Right atrium auricular region (tissue), 2 donors: ENCODE data around the gene TFDP2. TPM values are rescaled to one million over a fixed set of nuclear protein-coding genes. Genes with fewer than 3 reads are reported as not detected.
"Not testable (repeated sequence)": the region's sequence is repeated elsewhere in the genome, so short reads cannot be mapped to it uniquely, and the experiment has no call there.

Source experiments
- DNase-seq: peaks from one replicate; pipeline ENCODE4 v3.0.0-alpha.2; 2019; ENCODE audit warnings: low spot score
- H3K27ac ChIP-seq, 2 donors: fragments of 200-600 bp; sonication (generic); 1 replicate in 1 of 2; 2 replicates in 1 of 2; pipeline ENCODE4 v1.5.1; 2016 to 2019
- H3K27me3 ChIP-seq, 2 donors: fragments of 200-600 bp; sonication (generic); one replicate each; pipeline versions ENCODE4 v1.5.1 to v1.6.0; 2017 to 2019
- H3K36me3 ChIP-seq: fragments of 200-600 bp; sonication (generic); one replicate; pipeline ENCODE4 v1.5.1; 2016
- H3K4me1 ChIP-seq, 2 donors: fragments of 200-600 bp; sonication (generic); one replicate each; pipeline versions ENCODE4 v1.5.1 to v1.6.0; 2017 to 2019
- H3K4me3 ChIP-seq, 2 donors: fragments of 200-600 bp; sonication (generic); 1 replicate in 1 of 2; 2 replicates in 1 of 2; pipeline ENCODE4 v1.5.1; 2017 to 2019; ENCODE audit warnings: mild to moderate bottlenecking in 1 of 2, moderate library complexity in 1 of 2
- H3K9me3 ChIP-seq, 2 donors: fragments of 200-600 bp; sonication (generic); one replicate each; pipeline ENCODE4 v1.5.1; 2019
- total RNA-seq, 2 donors: library from RNA; depleted of rRNA; stranded (reverse); fragments of >200 nt; gene quantifications; one replicate each; pipeline ENCODE4 v1.1.0, GENCODE V29; 2016
- TF ChIP-seq, protein P1 (sequence below), 2 donors: fragments of 200-600 bp; sonication (generic); IDR thresholded peaks; one replicate each; pipeline ENCODE4 v1.5.1; 2019; ENCODE audit warnings: antibody characterized with exemption in 2 of 2

Gene TFDP2
- total RNA-seq, 2 donors from 2014 or later: 30.2 to 59.3 TPM

GRCh38 chr3:142151240-142151639, 1.9 kb upstream of the TFDP2 start:
- DNase-seq: no peak
- Histone ChIP-seq H3K4me1 (peaks cover 0 to 4% of the 10 kb centered on the region in 2 donors), H3K27ac (no peak overlapping the region), H3K36me3 (no peaks in the 10 kb centered on the region), H3K27me3 (no peaks in the 10 kb centered on the region), H3K4me3 (no peak overlapping the region), H3K9me3 (no peaks in the 10 kb centered on the region)
- TF ChIP-seq, protein P1, sequence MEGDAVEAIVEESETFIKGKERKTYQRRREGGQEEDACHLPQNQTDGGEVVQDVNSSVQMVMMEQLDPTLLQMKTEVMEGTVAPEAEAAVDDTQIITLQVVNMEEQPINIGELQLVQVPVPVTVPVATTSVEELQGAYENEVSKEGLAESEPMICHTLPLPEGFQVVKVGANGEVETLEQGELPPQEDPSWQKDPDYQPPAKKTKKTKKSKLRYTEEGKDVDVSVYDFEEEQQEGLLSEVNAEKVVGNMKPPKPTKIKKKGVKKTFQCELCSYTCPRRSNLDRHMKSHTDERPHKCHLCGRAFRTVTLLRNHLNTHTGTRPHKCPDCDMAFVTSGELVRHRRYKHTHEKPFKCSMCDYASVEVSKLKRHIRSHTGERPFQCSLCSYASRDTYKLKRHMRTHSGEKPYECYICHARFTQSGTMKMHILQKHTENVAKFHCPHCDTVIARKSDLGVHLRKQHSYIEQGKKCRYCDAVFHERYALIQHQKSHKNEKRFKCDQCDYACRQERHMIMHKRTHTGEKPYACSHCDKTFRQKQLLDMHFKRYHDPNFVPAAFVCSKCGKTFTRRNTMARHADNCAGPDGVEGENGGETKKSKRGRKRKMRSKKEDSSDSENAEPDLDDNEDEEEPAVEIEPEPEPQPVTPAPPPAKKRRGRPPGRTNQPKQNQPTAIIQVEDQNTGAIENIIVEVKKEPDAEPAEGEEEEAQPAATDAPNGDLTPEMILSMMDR (IDR thresholded peaks at IDR 0.05): no peak

DNA sequence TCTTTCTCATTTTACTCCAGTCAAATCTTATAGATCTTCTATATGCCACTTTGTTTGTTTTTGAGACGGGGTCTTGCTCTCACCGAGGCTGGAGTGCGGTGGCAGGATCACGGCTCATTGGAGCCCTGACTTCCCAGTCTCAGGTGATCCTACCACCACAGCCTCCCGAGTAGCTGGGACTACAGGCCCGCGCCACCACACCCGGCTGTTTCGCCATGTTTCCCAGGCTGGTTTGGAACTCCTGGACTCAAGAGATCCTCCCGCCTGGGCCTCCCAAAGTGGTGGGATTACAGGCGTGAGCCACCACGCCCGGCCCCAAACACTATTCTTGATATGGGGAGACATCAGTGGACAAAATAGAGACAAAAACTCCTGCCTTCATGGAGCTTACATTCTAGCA, 927 bp upstream of the TFDP2 start:
- no peak overlapping the region for H3K27ac ChIP-seq
- no peak for DNase-seq
- TF ChIP-seq, protein P1 (IDR thresholded peaks at IDR 0.05): no peak
- H3K9me3 ChIP-seq: no peaks in the 10 kb centered on the region
- H3K4me3 ChIP-seq: no peak overlapping the region
- H3K27me3 ChIP-seq: no peaks in the 10 kb centered on the region
- H3K4me1 ChIP-seq: peaks cover 0 to 4% of the 10 kb centered on the region in 2 donors
- H3K36me3 ChIP-seq: no peaks in the 10 kb centered on the region

- DNase-seq: no peak
- H3K9me3 ChIP-seq: no peaks in the 10 kb centered on the region
- H3K4me1 ChIP-seq: peaks cover 0 to 4% of the 10 kb centered on the region in 2 donors
- H3K36me3 ChIP-seq: no peaks in the 10 kb centered on the region
- H3K4me3 ChIP-seq: peak overlapping the region; percentile 78 to 87
- TF ChIP-seq, protein P1 (IDR thresholded peaks at IDR 0.05): no peak
- peak overlapping the region; percentile 84 to 86 for H3K27ac ChIP-seq
- H3K27me3 ChIP-seq: no peaks in the 10 kb centered on the region
Measured at GRCh38 chr3:142149673-142149992, 289 bp upstream of the TFDP2 start.

DNA sequence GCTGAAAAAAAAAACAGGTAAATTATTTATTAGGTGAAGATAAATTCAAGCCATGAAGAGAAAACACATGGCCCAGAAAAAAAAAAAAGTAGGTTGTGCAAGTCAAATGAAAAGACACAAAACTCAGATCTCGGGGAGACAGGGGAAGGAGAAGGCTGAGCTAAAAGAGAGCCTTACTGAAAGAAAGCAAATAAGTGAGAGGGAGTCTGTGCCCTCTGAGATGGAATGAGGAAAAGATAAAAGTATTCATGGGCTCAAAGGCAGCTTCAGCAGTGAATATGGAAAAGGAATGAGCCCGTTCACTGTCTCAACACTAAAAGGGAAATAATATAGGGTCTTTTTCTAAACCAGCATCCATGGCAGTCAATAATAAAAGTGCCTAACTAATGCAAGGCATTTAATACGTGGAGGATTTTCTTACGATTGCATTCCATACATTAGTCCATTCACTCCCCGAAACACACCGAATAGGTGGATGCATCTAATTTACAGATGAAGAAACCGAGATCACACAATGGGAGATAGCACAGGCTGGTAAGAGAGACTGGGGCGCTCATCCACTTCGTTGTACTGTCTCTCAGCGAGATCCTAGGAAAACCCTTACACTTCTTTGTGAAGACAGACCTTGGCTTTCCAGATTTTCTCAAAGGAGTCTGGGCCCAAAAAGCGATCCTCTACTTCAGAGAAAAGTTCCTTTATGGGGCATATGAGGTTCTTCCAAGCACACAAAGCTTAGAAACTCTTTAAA, 1.1 kb downstream of the TFDP2 start:
- H3K27me3 ChIP-seq: no peaks in the 10 kb centered on the region
- H3K9me3 ChIP-seq: no peaks in the 10 kb centered on the region
- DNase-seq: no peak
- TF ChIP-seq, protein P1 (IDR thresholded peaks at IDR 0.05): no peak
- H3K4me1 ChIP-seq: peaks cover 0 to 4% of the 10 kb centered on the region in 2 donors
- H3K36me3 ChIP-seq: no peaks in the 10 kb centered on the region
- peak overlapping the region; percentile 78 to 87 for H3K4me3 ChIP-seq
- peak overlapping the region; percentile 84 to 86 for H3K27ac ChIP-seq

DNA sequence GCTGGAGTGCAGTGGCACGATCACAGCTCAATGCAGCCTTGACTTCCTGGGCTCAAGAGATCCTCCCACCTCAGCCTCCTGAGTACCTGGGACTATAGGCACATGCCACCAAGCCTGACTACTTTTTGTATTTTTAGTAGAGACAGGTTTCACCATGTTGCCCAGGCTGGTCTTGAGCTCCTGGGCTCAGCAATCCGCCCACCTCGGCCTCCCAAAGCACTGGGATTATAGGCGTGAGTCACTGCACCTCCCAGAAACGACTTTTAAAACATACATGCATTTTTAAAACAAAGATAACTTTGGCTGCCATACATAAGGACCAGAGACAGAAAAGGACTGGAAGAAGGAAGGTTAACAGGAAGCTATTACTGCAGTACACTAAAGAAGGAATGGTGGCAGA, 4.8 kb downstream of the TFDP2 start:
- H3K4me1 ChIP-seq, H3K27me3 ChIP-seq, H3K27ac ChIP-seq, DNase-seq, H3K4me3 ChIP-seq, H3K9me3 ChIP-seq, H3K36me3 ChIP-seq: not testable (repeated sequence)

GRCh38 chr3:142140608-142141285, 8.6 kb downstream of the TFDP2 start:
- H3K4me1 ChIP-seq, H3K4me3 ChIP-seq, H3K36me3 ChIP-seq, DNase-seq, H3K27ac ChIP-seq, H3K9me3 ChIP-seq, H3K27me3 ChIP-seq: not testable (repeated sequence)

DNA sequence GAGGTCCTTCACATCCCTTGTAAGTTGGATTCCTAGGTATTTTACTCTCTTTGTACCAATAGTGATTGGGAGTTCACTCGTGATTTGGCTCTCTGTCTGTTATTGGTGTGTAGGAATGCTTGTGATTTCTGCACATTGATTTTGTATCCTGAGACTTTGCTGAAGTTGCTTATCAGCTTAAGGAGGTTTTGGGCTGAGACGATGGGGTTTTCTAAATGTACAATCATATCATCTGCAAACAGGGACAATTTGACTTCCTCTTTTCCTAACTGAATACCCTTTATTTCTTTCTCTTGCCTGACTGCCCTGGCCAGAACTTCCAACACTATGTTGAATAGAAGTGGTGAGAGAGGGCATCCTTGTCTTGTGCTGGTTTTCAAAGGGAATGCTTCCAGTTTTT, 12.3 kb downstream of the TFDP2 start:
- not testable (repeated sequence) for H3K4me3 ChIP-seq, H3K9me3 ChIP-seq, H3K4me1 ChIP-seq, H3K27me3 ChIP-seq, DNase-seq, H3K27ac ChIP-seq, H3K36me3 ChIP-seq
